Fibroblast of skin of abdomen (primary cell): ENCODE data around the gene CPEB4.

Experiments
- DNase-seq: peaks from one replicate; pipeline ENCODE4 v3.0.0-alpha.2; 2013

The CPEB4 gene

GRCh38 chr5:173885475-173886010, 2.6 kb upstream of the CPEB4 start:
- DNase-seq, result no peak

- DNase-seq, result no peak
Measured at GRCh38 chr5:173886150-173886549, 2.0 kb upstream of the CPEB4 start.

GRCh38 chr5:173888473-173889131, 453 bp downstream of the CPEB4 start:
- DNase-seq, result no peak

- peak; percentile 10 for DNase-seq
Measured at GRCh38 chr5:173890195-173890991, 2.2 kb downstream of the CPEB4 start.

- no peak for DNase-seq
Measured at GRCh38 chr5:173891308-173892116, 3.4 kb downstream of the CPEB4 start.

GRCh38 chr5:173893192-173893561, 5.0 kb downstream of the CPEB4 start:
- no peak for DNase-seq

GRCh38 chr5:173895401-173896165, 7.4 kb downstream of the CPEB4 start:
- no peak for DNase-seq

GRCh38 chr5:173896631-173897030, 8.5 kb downstream of the CPEB4 start:
- no peak for DNase-seq

GRCh38 chr5:173901705-173902104, 13.6 kb downstream of the CPEB4 start:
- DNase-seq, result no peak

GRCh38 chr5:173902334-173902733, 14.2 kb downstream of the CPEB4 start:
- no peak for DNase-seq

GRCh38 chr5:173902743-173903142, 14.6 kb downstream of the CPEB4 start:
- no peak for DNase-seq

GRCh38 chr5:173903396-173904140, 15.4 kb downstream of the CPEB4 start:
- no peak for DNase-seq

- no peak for DNase-seq
Measured at GRCh38 chr5:173904151-173904550, 16.0 kb downstream of the CPEB4 start.

- no peak for DNase-seq
Measured at GRCh38 chr5:173907284-173907683, 19.1 kb downstream of the CPEB4 start.

GRCh38 chr5:173907686-173908371, 19.7 kb downstream of the CPEB4 start:
- DNase-seq, result no peak

GRCh38 chr5:173909199-173909598, 21.1 kb downstream of the CPEB4 start:
- DNase-seq, result no peak

- no peak for DNase-seq
Measured at GRCh38 chr5:173910215-173910614, 22.1 kb downstream of the CPEB4 start.

GRCh38 chr5:173911623-173912022, 23.5 kb downstream of the CPEB4 start:
- no peak for DNase-seq

GRCh38 chr5:173913686-173914321, 25.7 kb downstream of the CPEB4 start:
- no peak for DNase-seq

- peak; percentile 23 for DNase-seq
Measured at GRCh38 chr5:173915310-173916014, 27.3 kb downstream of the CPEB4 start.
